Liver (tissue), 9 donors: ENCODE measurements around the gene HOXB5. TPM values are rescaled to one million over a fixed set of nuclear protein-coding genes. Genes with fewer than 3 reads are reported as not detected.
A peak's percentile ranks its signal among the peaks of the same experiment; 100 is the strongest.

Experiments used
- DNase-seq: peaks from one replicate; pipeline ENCODE4 v3.0.0-alpha.2; 2017; ENCODE audit warnings: low spot score
- H3K27ac ChIP-seq, 2 donors: one replicate each; pipeline ENCODE4 v1.7.0; 2013; ENCODE audit warnings: inconsistent platforms in 2 of 2, low read length in 2 of 2, control low read depth in 1 of 2, low read depth in 1 of 2, mild to moderate bottlenecking in 1 of 2
- H3K27me3 ChIP-seq, 4 donors: one replicate each; pipeline versions ENCODE4 v1.6.1 to v1.7.0; 2013; ENCODE audit warnings: low read length in 3 of 4, inconsistent platforms in 1 of 4, mild to moderate bottlenecking in 1 of 4, moderate library complexity in 1 of 4; ENCODE audit not compliant: control insufficient read depth in 4 of 4, insufficient read depth in 4 of 4
- H3K36me3 ChIP-seq, 4 donors: one replicate each; pipeline versions ENCODE4 v1.6.1 to v1.7.0; 2013; ENCODE audit warnings: low read length in 3 of 4, mild to moderate bottlenecking in 3 of 4, low read depth in 1 of 4, moderate library complexity in 1 of 4; ENCODE audit not compliant: control insufficient read depth in 4 of 4, insufficient read depth in 3 of 4
- H3K4me1 ChIP-seq, 4 donors: one replicate each; pipeline versions ENCODE4 v1.6.1 to v1.7.0; 2013; ENCODE audit warnings: low read length in 3 of 4, mild to moderate bottlenecking in 3 of 4, moderate library complexity in 1 of 4; ENCODE audit not compliant: control insufficient read depth in 4 of 4, insufficient read depth in 4 of 4
- H3K4me3 ChIP-seq, 3 donors: one replicate each; pipeline versions ENCODE4 v1.6.1 to v1.7.0; 2013; ENCODE audit warnings: low read length in 3 of 3, control low read depth in 1 of 3, low read depth in 1 of 3, mild to moderate bottlenecking in 1 of 3
- H3K9ac ChIP-seq, 2 donors: one replicate each; pipeline ENCODE4 v1.7.0; 2013; ENCODE audit warnings: low read length in 2 of 2, mild to moderate bottlenecking in 2 of 2, moderate library complexity in 2 of 2, control low read depth in 1 of 2, low read depth in 1 of 2
- H3K9me3 ChIP-seq, 4 donors: one replicate each; pipeline versions ENCODE4 v1.6.1 to v1.7.0; 2013; ENCODE audit warnings: low read length in 3 of 4; ENCODE audit not compliant: control insufficient read depth in 4 of 4
- EGR1 ChIP-seq, 2 donors: IDR thresholded peaks; 2 replicates each; pipeline ENCODE4 v1.6.1; 2016 to 2018; ENCODE audit warnings: antibody characterized with exemption in 2 of 2, low read depth in 2 of 2
- FOXA1 ChIP-seq: IDR thresholded peaks from 2 replicates; pipeline ENCODE4 v1.6.1; 2016; ENCODE audit warnings: antibody characterized with exemption
- FOXA2 ChIP-seq: IDR thresholded peaks from 2 replicates; pipeline ENCODE4 v1.6.1; 2016; ENCODE audit warnings: antibody characterized with exemption
- GABPA ChIP-seq, 2 donors: IDR thresholded peaks in 1 of 2; conservative IDR thresholded peaks in 1 of 2; 2 replicates each; pipeline ENCODE4 v1.6.1; 2016; ENCODE audit warnings: antibody characterized with exemption in 2 of 2, mild to moderate bottlenecking in 1 of 2, moderate library complexity in 1 of 2
- HNF4A ChIP-seq, 2 donors: conservative IDR thresholded peaks; 2 replicates each; pipeline ENCODE4 v1.6.1; 2016; ENCODE audit warnings: antibody characterized with exemption in 2 of 2, mild to moderate bottlenecking in 2 of 2
- HNF4G ChIP-seq: IDR thresholded peaks from 2 replicates; pipeline ENCODE4 v1.6.1; 2016; ENCODE audit warnings: antibody characterized with exemption
- JUND ChIP-seq, 2 donors: IDR thresholded peaks; 2 replicates each; pipeline ENCODE4 v1.6.1; 2016; ENCODE audit warnings: antibody characterized with exemption in 2 of 2
- MAX ChIP-seq: IDR thresholded peaks from 2 replicates; pipeline ENCODE4 v1.6.1; 2016; ENCODE audit warnings: antibody characterized with exemption
- NR2F2 ChIP-seq: IDR thresholded peaks from 2 replicates; pipeline ENCODE4 v1.6.1; 2016; ENCODE audit warnings: antibody characterized with exemption
- RAD21 ChIP-seq, 2 donors: IDR thresholded peaks; 2 replicates each; pipeline ENCODE4 v1.6.1; 2016; ENCODE audit warnings: antibody characterized with exemption in 2 of 2, mild to moderate bottlenecking in 2 of 2
- REST ChIP-seq: IDR thresholded peaks from 2 replicates; pipeline ENCODE4 v1.6.1; 2016; ENCODE audit warnings: antibody characterized with exemption, mild to moderate bottlenecking
- RXRA ChIP-seq, 2 donors: IDR thresholded peaks; 2 replicates each; pipeline ENCODE4 v1.6.1; 2017 to 2018; ENCODE audit warnings: antibody characterized with exemption in 2 of 2, mild to moderate bottlenecking in 1 of 2
- YY1 ChIP-seq: IDR thresholded peaks from 2 replicates; pipeline ENCODE4 v1.6.1; 2016; ENCODE audit warnings: antibody characterized with exemption, mild to moderate bottlenecking
- WGBS: extraction: QIAGEN DNeasy Blood & Tissue Kit; methylation state at CpG from one replicate; pipeline ENCODE4 v1.1.7; 2013; 5-methylcytosine and 5-hydroxymethylcytosine counted together
- polyA plus RNA-seq, 2 donors: library from polyadenylated mRNA; stranded (reverse) in 1 of 2; unstranded in 1 of 2; fragments of 200-250 nt in 1 of 2; fragments of >200 nt in 1 of 2; fragmentation: Nextera tagmentation in 1 of 2; extraction: Ambion mirVana in 1 of 2; gene quantifications; one replicate each; pipeline versions ENCODE4 v1.2.1 to v1.2.3, GENCODE V29; 2013 to 2015
- total RNA-seq, 2 donors: library from RNA; depleted of rRNA; stranded (reverse); fragments of >200 nt; gene quantifications; one replicate each; pipeline ENCODE4 v1.2.3, GENCODE V29; 2014
- TF ChIP-seq, protein P1 (sequence below): IDR thresholded peaks from 2 replicates; pipeline ENCODE4 v1.6.1; 2016; ENCODE audit warnings: antibody characterized with exemption
- donor health status: healthy.
- donor health status: healthy.
- donor health status: healthy.
- donor health status: healthy.
- donor health status: healthy.

Gene HOXB5
- total and polyA plus RNA-seq, 4 donors = 0.08 to 0.38 (median 0.36) TPM; not detected in 1

DNA sequence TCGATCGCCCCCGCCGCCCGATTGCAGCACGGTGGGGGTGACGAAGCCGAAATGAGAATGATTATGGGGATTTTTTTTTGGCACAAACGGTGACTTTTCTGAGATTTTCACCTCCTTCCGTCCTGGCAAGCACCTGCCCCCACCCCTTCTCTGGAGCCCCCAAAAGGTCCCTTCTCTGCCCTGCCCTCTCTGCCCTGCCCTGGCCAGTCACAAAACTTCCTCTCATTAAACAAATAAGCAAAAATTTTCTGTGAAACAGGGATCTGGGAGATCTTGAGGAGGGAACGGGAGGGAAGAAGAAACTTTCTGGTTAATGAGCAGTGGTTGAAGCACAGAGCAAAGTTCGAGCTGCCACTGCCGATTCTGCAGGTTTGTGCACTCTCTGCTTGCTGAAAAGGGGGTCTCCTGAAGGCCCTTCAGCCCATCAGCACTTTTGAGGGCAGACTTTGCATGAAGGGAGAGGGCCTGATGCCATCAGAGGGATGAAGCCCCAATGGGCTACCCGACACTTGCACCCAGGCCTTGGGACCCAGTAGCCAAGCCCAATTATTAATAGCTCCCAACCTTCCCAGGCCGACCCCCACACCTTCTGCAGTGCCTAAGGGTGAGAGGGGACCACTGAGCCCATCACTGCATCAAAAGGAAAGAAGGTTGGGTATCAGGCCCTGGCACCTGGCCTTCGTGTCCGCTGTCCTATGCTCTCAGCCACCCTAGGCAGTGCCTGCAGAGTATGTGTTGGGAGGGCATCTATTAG is 22.6 kb upstream of the HOXB5 start:
- peaks cover 0 to 18% (median 4%) of the 10 kb centered on the region in 4 donors for H3K4me1 ChIP-seq
- no peak overlapping the region for H3K27ac ChIP-seq
- no peak for TF ChIP-seq HNF4G
- no peak for TF ChIP-seq FOXA2
- no peak for TF ChIP-seq NR2F2
- TF ChIP-seq MAX = no peak
- TF ChIP-seq RAD21 (IDR thresholded peaks at IDR 0.05) = no peak
- TF ChIP-seq GABPA (IDR thresholded peaks at IDR 0.05 in 1 of 2, conservative IDR thresholded peaks at IDR 0.05 in 1 of 2) = no peak
- peaks cover 11 to 38% (median 30%) of the 10 kb centered on the region in 4 donors for H3K27me3 ChIP-seq
- WGBS = 21% methylated on average over 17 of the region's 17 CpGs
- no peak overlapping the region for H3K9ac ChIP-seq
- no peak overlapping the region for H3K4me3 ChIP-seq
- no peaks in the 10 kb centered on the region for H3K9me3 ChIP-seq
- H3K36me3 ChIP-seq = no peaks in the 10 kb centered on the region
- DNase-seq = no peak

GRCh38 chr17:48615047-48615962 is 21.7 kb upstream of the HOXB5 start, which contains the start of gene HOXB8:
Gene HOXB8, minus strand, starts transcription at chr17:48615292. Its CDS starts 588 bp downstream, at chr17:48614704.
- H3K4me1 ChIP-seq = peaks cover 0 to 24% (median 7%) of the 10 kb centered on the region in 4 donors
- no peak for DNase-seq
- H3K9me3 ChIP-seq = no peaks in the 10 kb centered on the region

DNA sequence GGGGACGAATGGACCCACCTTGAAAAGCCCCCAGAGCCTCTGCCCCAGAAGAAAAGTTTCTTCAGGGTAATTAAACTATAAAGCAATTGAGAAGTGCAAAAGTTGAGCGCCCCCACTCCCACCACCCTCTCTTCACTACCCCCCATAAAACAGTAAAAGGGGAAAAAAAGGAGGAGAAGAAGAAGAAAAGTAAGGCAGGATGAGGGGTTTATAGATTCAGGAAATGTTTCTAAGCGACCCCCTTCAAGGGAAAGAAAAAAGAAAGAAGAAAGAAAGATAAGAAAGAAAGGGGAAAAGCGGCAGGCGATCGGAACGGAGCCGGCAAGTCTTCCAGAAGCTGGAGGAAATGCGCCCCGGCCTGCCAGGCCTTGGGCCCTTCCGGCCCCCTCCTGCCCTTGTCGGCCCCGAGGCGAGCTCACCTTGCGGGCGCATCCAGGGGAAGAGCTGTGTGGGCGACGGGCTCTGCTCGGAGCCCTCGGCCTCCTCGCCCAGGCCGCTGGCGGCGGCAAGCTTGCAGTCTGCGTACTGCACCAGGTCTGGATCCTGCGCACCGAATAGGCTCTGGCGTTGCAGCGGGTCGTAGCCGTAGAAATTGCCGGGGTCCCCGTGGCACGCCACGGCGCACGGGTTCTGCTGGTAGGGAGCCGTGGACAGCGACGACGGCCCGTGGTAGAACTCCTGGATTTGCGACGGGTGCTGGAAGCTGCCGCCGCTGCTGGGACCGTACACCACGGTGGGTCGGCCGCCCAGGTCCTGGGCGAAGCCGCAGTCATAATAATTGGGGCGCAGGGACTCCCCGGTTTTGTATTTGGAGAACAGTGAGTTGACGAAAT is 20.5 kb upstream of the HOXB5 start:
- TF ChIP-seq REST (no peak), RAD21 (IDR thresholded peaks at IDR 0.05) (no peak), JUND (IDR thresholded peaks at IDR 0.05) (no peak), FOXA1 (no peak), GABPA (IDR thresholded peaks at IDR 0.05 in 1 of 2, conservative IDR thresholded peaks at IDR 0.05 in 1 of 2) (no peak), YY1 (no peak), HNF4A (conservative IDR thresholded peaks at IDR 0.05) (no peak), RXRA (IDR thresholded peaks at IDR 0.05) (no peak), HNF4G (no peak)
- TF ChIP-seq, protein P1, sequence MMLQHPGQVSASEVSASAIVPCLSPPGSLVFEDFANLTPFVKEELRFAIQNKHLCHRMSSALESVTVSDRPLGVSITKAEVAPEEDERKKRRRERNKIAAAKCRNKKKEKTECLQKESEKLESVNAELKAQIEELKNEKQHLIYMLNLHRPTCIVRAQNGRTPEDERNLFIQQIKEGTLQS = no peak
- peaks cover 11 to 34% (median 27%) of the 10 kb centered on the region in 4 donors for H3K27me3 ChIP-seq
- H3K27ac ChIP-seq = no peak overlapping the region
- 6% methylated on average over 55 of the region's 55 CpGs for WGBS
- H3K36me3 ChIP-seq = no peaks in the 10 kb centered on the region
- peaks cover 0 to 27% (median 9%) of the 10 kb centered on the region in 4 donors for H3K4me1 ChIP-seq
- H3K9ac ChIP-seq = no peak overlapping the region
- H3K9me3 ChIP-seq = no peaks in the 10 kb centered on the region
- peak overlapping the region in 1 of 3 donors; percentile 13 for H3K4me3 ChIP-seq
- no peak for DNase-seq

More at GRCh38 chr17:48615047-48615962, 21.7 kb upstream of the HOXB5 start, which contains the start of gene HOXB8:
- no peak for TF ChIP-seq YY1
- TF ChIP-seq HNF4A (conservative IDR thresholded peaks at IDR 0.05) = no peak
- TF ChIP-seq EGR1 (IDR thresholded peaks at IDR 0.05; ENCODE audit: low read depth in 2 of 2) = no peak
- TF ChIP-seq RXRA (IDR thresholded peaks at IDR 0.05) = no peak
- H3K27me3 ChIP-seq = peaks cover 11 to 34% (median 26%) of the 10 kb centered on the region in 4 donors
- no peaks in the 10 kb centered on the region for H3K36me3 ChIP-seq
- H3K27ac ChIP-seq = no peak within 1 kb of the TSS
- H3K9ac ChIP-seq = no peak within 1 kb of the TSS
- WGBS = 10% methylated on average over 41 of the region's 41 CpGs
- peak within 1 kb of the TSS in 1 of 3 donors; percentile 13 for H3K4me3 ChIP-seq
